ENCODE results near the gene TSHZ1. TPM values are rescaled to one million over a fixed set of nuclear protein-coding genes. Genes with fewer than 3 reads are reported as not detected.

Gene TSHZ1
- total RNA-seq, 4 donors from 2014 or later = 22.3 to 41.7 (median 33.8) TPM

GRCh38 chr18:75170916-75171315, 39.7 kb upstream of the TSHZ1 start:
- H3K27me3 ChIP-seq = no peaks in the 10 kb centered on the region
- H3K27ac ChIP-seq = peak overlapping the region in 2 of 4 donors; percentile 16 to 23
- TF ChIP-seq CTCF (IDR thresholded peaks at IDR 0.05) (no peak), POLR2AphosphoS5 (IDR thresholded peaks at IDR 0.05) (no peak), EP300 (IDR thresholded peaks at IDR 0.05) (no peak), POLR2A (IDR thresholded peaks at IDR 0.05) (no peak)
- no peaks in the 10 kb centered on the region for H3K9me3 ChIP-seq
- H3K4me1 ChIP-seq = peaks cover 0 to 8% (median 0%) of the 10 kb centered on the region in 3 donors
- H3K4me3 ChIP-seq = no peak overlapping the region
- H3K36me3 ChIP-seq = no peaks in the 10 kb centered on the region
- 88 to 92% methylated on average over 2 to 10 of the region's 11 CpGs for WGBS, 2 donors (ENCODE audit: low coverage in 1 of 2)
- ATAC-seq = no peak

- Histone ChIP-seq H3K4me1 (peaks cover 0 to 8% (median 0%) of the 10 kb centered on the region in 3 donors), H3K36me3 (no peaks in the 10 kb centered on the region), H3K27ac (no peak overlapping the region), H3K27me3 (no peaks in the 10 kb centered on the region), H3K4me3 (no peak overlapping the region), H3K9me3 (no peaks in the 10 kb centered on the region)
- no peak for TF ChIP-seq POLR2A (IDR thresholded peaks at IDR 0.05)
- TF ChIP-seq POLR2AphosphoS5 (IDR thresholded peaks at IDR 0.05) = no peak
- TF ChIP-seq CTCF (IDR thresholded peaks at IDR 0.05) = no peak
- no peak for TF ChIP-seq EP300 (IDR thresholded peaks at IDR 0.05)
- no peak for ATAC-seq
- 64 to 86% methylated on average over 5 to 16 of the region's 17 CpGs for WGBS, 2 donors (ENCODE audit: low coverage in 1 of 2)
These were observed 38.1 kb upstream of the TSHZ1 start for GRCh38 chr18:75172299-75173124.

- Histone ChIP-seq H3K9me3 (no peaks in the 10 kb centered on the region), H3K4me1 (peaks cover 0 to 7% (median 0%) of the 10 kb centered on the region in 3 donors), H3K27me3 (no peaks in the 10 kb centered on the region), H3K27ac (no peak overlapping the region), H3K4me3 (no peak overlapping the region), H3K36me3 (no peaks in the 10 kb centered on the region)
- no peak for ATAC-seq
- TF ChIP-seq POLR2AphosphoS5 (IDR thresholded peaks at IDR 0.05) (no peak), CTCF (IDR thresholded peaks at IDR 0.05) (no peak), EP300 (IDR thresholded peaks at IDR 0.05) (no peak), POLR2A (IDR thresholded peaks at IDR 0.05) (no peak)
- WGBS, 2 donors (ENCODE audit: low coverage in 1 of 2) = 68% methylated on average over 5 of the region's 5 CpGs
These were observed 37.5 kb upstream of the TSHZ1 start for GRCh38 chr18:75173125-75173432.

- Histone ChIP-seq H3K9me3 (no peaks in the 10 kb centered on the region), H3K4me3 (no peak overlapping the region), H3K27ac (no peak overlapping the region), H3K27me3 (no peaks in the 10 kb centered on the region), H3K4me1 (peaks cover 0 to under 1% (median 0%) of the 10 kb centered on the region in 3 donors), H3K36me3 (no peaks in the 10 kb centered on the region)
- TF ChIP-seq EP300 (IDR thresholded peaks at IDR 0.05) (no peak), POLR2AphosphoS5 (IDR thresholded peaks at IDR 0.05) (no peak), POLR2A (IDR thresholded peaks at IDR 0.05) (no peak), CTCF (IDR thresholded peaks at IDR 0.05) (no peak)
- no peak for ATAC-seq
- WGBS, 2 donors (ENCODE audit: low coverage in 1 of 2) = 95% methylated on average over 2 of the region's 4 CpGs; no CpG with 5 or more reads in 1 of the 2 donors
These were observed 36.9 kb upstream of the TSHZ1 start for GRCh38 chr18:75173738-75174137.

- no peaks in the 10 kb centered on the region for H3K9me3 ChIP-seq
- no peaks in the 10 kb centered on the region for H3K27me3 ChIP-seq
- no peak overlapping the region for H3K27ac ChIP-seq
- WGBS, 2 donors (ENCODE audit: low coverage in 1 of 2) = 69 to 100% methylated on average over 2 to 3 of the region's 8 CpGs
- no peaks in the 10 kb centered on the region for H3K4me1 ChIP-seq
- no peak overlapping the region for H3K4me3 ChIP-seq
- no peak for TF ChIP-seq CTCF (IDR thresholded peaks at IDR 0.05)
- TF ChIP-seq POLR2A (IDR thresholded peaks at IDR 0.05) = no peak
- no peak for TF ChIP-seq POLR2AphosphoS5 (IDR thresholded peaks at IDR 0.05)
- TF ChIP-seq EP300 (IDR thresholded peaks at IDR 0.05) = no peak
- no peaks in the 10 kb centered on the region for H3K36me3 ChIP-seq
- ATAC-seq = no peak
These were observed 33.7 kb upstream of the TSHZ1 start for GRCh38 chr18:75176849-75177248.

Measured in gastroesophageal sphincter (tissue), 4 donors.